SK-N-MC (cell line): ENCODE results near the gene GLOD4.
"Not testable (repeated sequence)": the region's sequence is repeated elsewhere in the genome, so short reads cannot be mapped to it uniquely, and the experiment has no call there.

Source experiments
- DNase-seq: peaks from one replicate; pipeline ENCODE4 v3.0.0-alpha.2; 2011; ENCODE audit warnings: low read depth, low spot score
- H3K27ac ChIP-seq: fragments of 200-600 bp; sonication (generic); 2 replicates; pipeline ENCODE4 v1.5.1; 2016; ENCODE audit warnings: mixed run types
- H3K36me3 ChIP-seq: fragments of 200-600 bp; sonication (generic); 2 replicates; pipeline ENCODE4 v1.6.1; 2017; ENCODE audit warnings: antibody characterized with exemption, low read length, mixed read lengths; ENCODE audit not compliant: insufficient read depth
- H3K4me3 ChIP-seq: fragments of 200-600 bp; sonication (generic); 2 replicates; pipeline ENCODE4 v1.5.1; 2016
- H3K9ac ChIP-seq: fragments of 200-600 bp; sonication (generic); 2 replicates; pipeline ENCODE4 v1.8.0; 2017; ENCODE audit warnings: mixed run types, mixed read lengths; ENCODE audit not compliant: insufficient read length
- H3K9me3 ChIP-seq: fragments of 200-600 bp; sonication (generic); 2 replicates; pipeline ENCODE4 v1.6.1; 2017; ENCODE audit warnings: low read depth, mild to moderate bottlenecking, antibody characterized with exemption, low read length, moderate library complexity, mixed read lengths
- EZH2 ChIP-seq: fragments of 200-600 bp; sonication (generic); IDR thresholded peaks from one replicate; pipeline ENCODE4 v1.6.1; 2017; ENCODE audit warnings: antibody characterized with exemption
- FOXP2 ChIP-seq: optimal IDR thresholded peaks from 2 replicates; pipeline ENCODE3; 2011; ENCODE audit warnings: mild to moderate bottlenecking, moderate library complexity; ENCODE audit not compliant: insufficient read depth; ENCODE audit errors: extremely low read length, control extremely low read depth
- POLR2AphosphoS5 ChIP-seq: IDR thresholded peaks from 2 replicates; pipeline ENCODE4 v1.6.1; 2012; ENCODE audit warnings: mild to moderate bottlenecking, low read depth, low read length, borderline replicate concordance

The GLOD4 gene

DNA sequence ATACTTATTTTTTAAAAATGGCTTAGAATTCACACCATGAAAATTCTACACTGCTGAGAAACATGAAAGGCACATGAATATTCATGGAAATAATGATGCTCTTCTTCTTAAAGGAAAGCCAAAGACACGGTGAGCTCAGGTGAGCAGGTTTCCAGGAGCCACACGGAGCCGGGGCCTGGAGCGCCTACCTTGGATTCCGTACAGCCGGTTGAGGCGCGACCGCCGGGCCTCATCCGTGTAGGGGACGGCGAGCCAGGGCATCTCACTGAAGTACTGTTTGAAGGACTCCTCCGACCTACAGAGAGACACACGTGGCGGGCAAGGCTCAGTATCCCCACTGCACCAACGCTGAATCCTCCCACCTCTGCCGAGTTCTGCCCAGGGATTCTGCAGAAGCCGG lies 37.2 kb upstream of the GLOD4 start:
- Histone ChIP-seq H3K4me3 (no peak overlapping the region), H3K9me3 (no peaks in the 10 kb centered on the region), H3K36me3 (no peaks in the 10 kb centered on the region; the same call in 1 of the 2 replicates), H3K9ac (no peak overlapping the region), H3K27ac (no peak overlapping the region)
- TF ChIP-seq EZH2 (no peak), POLR2AphosphoS5 (no peak), FOXP2 (no peak)
- no peak for DNase-seq

DNA sequence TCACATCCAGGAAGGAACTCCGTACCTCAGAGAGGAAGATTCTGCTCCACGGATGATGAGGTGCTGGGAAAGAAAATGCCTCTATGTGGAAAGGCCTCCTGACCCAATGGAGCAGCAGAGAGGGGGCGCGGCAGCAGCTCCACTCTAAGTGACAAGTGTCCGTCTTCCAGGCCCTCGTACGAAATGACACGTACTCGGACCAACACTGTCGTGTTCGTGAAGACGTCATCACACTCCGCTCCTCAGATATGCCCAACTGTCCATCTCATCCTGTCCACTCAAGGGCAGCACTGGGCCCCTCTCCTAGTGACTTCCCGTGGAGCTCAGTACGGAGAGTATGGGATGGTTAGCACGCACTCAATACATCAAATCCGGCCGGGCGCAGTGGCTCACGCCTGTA lies 32.3 kb upstream of the GLOD4 start:
- Histone ChIP-seq H3K27ac (no peak overlapping the region), H3K9me3 (no peaks in the 10 kb centered on the region), H3K9ac (no peak overlapping the region), H3K4me3 (no peak overlapping the region), H3K36me3 (no peaks in the 10 kb centered on the region; the same call in 1 of the 2 replicates)
- TF ChIP-seq FOXP2 (no peak), EZH2 (no peak), POLR2AphosphoS5 (no peak)
- no peak for DNase-seq

DNA sequence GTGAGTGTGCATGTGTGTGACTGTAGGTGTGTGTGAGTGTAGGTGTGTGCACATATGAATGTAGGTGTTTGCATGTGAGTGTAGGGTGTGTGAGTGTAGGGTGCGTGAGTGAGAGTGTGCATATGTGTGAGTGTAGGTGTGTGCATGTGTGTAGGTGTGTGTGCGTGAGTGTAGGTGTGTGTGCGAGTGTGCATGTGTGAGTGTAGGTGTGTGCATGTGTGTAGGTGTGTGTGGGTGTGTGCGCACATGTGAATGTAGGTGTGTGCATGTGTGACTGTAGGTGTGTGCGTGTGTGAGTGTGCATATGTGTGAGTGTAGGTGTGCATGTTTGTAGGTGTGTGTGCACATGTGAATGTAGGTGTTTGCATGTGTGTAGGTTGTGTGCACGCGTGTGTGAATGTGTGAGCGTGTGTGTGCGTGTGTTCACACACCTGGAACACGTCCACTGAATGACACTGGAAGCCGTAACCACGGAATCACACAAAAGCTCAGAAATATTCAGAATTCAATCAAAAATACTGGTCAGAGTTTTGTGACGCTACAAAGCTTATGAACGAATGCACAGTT lies 30.6 kb upstream of the GLOD4 start:
- Histone ChIP-seq H3K9me3 (no peaks in the 10 kb centered on the region), H3K9ac (no peak overlapping the region), H3K36me3 (no peaks in the 10 kb centered on the region; the same call in 1 of the 2 replicates), H3K27ac (no peak overlapping the region), H3K4me3 (no peak overlapping the region)
- TF ChIP-seq FOXP2 (no peak), POLR2AphosphoS5 (no peak), EZH2 (no peak)
- no peak for DNase-seq

DNA sequence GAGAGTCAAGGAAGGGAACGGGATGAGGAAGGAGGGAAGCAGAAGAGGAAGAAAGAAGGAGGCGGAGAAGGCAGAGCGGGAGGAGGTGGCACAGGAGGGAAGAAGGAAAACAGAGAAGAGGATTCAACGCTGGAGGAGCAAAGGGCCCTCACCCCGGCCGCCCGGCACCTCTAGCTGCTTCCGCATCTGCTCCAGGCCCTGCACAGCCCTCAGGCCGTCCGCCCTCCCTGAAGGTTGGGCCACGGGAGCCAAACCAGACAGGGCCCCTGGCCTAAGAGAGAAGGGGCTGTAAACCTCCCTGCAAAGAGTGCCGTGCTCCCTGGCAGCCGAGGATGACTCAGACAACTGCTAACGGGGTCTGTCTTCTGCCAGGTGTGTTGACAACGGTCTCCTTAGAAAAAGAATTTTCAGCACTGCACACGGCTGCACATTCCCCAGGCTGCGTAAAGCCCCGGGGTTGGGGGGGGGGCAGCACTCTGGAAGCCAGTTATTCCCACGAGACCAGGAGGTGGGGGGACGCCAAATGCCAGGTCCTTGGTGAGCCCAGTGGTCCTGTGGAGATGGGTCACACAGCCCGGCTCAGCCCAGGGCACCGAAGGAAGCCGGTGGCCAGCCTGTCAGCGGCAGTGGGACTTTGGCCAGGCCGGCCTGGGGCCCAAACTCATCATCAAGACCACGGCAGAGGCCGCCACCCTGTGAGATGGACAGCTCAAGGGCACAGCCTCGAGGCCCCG lies 29.1 kb upstream of the GLOD4 start:
- DNase-seq: no peak
- no peaks in the 10 kb centered on the region for H3K9me3 ChIP-seq

DNA sequence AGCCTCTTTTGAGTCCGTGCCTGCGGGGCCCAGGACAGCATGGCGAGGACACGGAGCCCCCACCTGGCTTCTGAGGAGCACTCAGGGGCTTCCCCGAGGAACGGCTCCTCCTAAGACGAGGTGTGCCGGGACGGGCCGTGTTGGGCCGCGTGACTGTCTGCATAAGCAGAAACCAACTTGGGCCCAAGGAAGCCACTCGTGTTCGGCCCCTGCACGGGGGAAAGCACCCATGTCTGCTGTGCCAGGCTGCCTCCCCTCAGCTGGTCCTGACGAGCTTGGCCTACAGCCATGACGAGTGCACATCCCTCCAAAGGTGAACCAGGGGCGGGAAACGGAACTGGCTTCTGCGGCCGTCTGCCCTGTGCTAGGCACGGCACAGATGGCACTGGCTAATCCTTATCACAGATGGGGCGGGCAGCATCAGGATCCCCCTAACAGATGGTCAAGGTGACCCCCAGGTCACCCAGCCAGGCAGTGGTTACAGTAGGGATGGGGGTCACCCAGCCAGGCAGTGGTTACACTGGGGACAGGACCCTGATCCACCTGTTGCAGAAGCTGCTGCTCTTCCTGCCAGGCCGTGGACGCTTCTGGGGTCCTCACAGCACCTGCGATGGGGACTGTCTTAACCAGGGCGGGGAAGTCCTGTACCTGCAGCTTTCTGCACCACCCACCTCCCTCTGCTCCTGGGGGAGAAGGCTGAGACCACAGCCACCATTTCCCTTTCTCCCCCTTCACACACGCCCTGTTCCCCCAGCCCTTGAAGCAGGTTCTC lies 25.6 kb upstream of the GLOD4 start:
- Histone ChIP-seq H3K4me3 (no peak overlapping the region), H3K36me3 (no peaks in the 10 kb centered on the region), H3K9me3 (no peaks in the 10 kb centered on the region), H3K27ac (no peak overlapping the region), H3K9ac (no peak overlapping the region)
- TF ChIP-seq FOXP2 (no peak), EZH2 (no peak), POLR2AphosphoS5 (no peak)
- DNase-seq: no peak

More for the DNA sequence above, 29.1 kb upstream of the GLOD4 start:
- H3K27ac ChIP-seq: no peak overlapping the region
- TF ChIP-seq FOXP2 (no peak), POLR2AphosphoS5 (no peak), EZH2 (no peak)
- H3K9ac ChIP-seq: no peak overlapping the region
- H3K4me3 ChIP-seq: no peak overlapping the region
- no peaks in the 10 kb centered on the region; the same call in 1 of the 2 replicates for H3K36me3 ChIP-seq

DNA sequence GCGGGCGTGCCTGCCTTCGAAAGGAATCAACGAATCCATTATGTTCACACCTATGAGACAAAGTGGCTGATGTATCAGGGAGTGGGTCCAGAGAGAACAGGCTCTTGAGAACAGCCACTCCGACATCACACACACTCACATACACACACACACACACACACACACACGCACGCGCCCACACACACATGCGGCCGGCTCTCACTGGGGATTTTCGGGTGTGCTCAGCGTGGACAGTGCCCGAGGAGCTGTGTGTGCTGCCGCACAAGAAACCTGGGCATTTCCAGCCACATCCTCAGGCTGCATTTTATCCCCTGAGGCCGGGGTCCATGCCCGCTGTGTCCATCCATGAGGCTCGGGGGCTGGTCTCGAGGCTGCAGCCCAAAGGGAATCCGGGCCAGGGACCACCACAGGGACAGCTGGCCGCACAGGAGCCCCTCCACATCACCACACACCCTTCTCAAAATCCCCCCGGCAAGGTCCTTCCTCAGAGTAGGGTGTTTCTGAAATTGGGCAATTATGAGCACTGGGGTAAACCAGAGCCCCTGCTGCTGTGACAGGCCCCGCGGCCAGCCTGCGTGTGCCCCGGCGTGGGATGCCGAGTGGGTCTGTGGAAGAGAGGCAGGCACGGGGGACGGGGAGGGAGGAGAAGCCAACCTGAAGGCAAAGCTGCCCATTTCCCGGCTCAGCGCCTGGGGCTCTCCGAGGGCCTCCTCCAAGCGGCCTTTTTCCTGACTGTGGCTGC lies 24.9 kb upstream of the GLOD4 start:
- H3K36me3 ChIP-seq: no peaks in the 10 kb centered on the region

DNA sequence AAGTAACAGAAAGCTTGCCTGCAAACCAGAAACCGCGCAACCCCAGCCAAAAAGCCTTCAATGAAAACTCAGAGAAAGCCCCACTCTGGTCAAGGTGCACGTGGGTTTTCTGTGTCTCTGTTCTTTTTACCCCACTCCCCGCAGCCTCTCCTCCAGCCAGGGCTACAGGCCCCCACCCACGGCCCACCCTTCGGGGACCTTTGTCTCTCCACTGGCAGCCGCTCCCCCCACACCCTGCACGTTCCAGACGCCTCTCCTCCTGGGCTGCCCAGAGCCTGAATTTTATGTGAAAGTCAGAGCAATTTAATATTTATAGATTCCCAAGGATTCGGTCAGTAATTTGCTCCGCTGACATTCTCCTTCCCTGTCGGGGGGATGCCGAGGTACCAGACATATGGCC lies 24.3 kb upstream of the GLOD4 start:
- TF ChIP-seq FOXP2 (no peak), POLR2AphosphoS5 (no peak), EZH2 (no peak)
- Histone ChIP-seq H3K4me3 (no peak overlapping the region), H3K9ac (no peak overlapping the region)

More for the DNA sequence above, 24.9 kb upstream of the GLOD4 start:
- DNase-seq: no peak
- H3K27ac ChIP-seq: no peak overlapping the region
- TF ChIP-seq EZH2: no peak
- TF ChIP-seq FOXP2: no peak
- TF ChIP-seq POLR2AphosphoS5: no peak
- H3K9me3 ChIP-seq: no peaks in the 10 kb centered on the region
- H3K4me3 ChIP-seq: no peak overlapping the region
- H3K9ac ChIP-seq: no peak overlapping the region

DNA sequence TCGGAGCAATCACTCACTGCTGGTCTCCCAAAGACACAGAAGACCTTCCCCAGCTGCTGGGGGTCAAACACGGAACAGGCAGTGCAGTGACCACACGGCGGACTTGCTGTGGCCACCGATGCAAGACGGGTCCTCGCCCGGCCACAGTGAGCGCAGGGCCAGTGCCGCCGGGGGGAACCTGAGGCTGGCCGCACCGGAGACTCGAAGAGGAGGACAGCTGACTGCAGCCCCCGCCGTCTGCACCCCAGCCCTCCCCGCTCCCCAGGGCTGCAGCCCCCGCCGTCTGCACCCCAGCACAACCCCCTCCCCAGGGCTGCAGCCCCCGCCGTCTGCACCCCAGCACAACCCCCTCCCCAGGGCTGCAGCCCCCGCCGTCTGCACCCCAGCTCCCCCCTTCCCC lies 23.8 kb upstream of the GLOD4 start:
- H3K27ac ChIP-seq, H3K36me3 ChIP-seq, H3K4me3 ChIP-seq, H3K9me3 ChIP-seq, H3K9ac ChIP-seq, DNase-seq: not testable (repeated sequence)

More for the DNA sequence above, 24.3 kb upstream of the GLOD4 start:
- no peak overlapping the region for H3K27ac ChIP-seq
- H3K36me3 ChIP-seq: no peaks in the 10 kb centered on the region
- no peak for DNase-seq
- H3K9me3 ChIP-seq: no peaks in the 10 kb centered on the region
